SK-N-SH (cell line): ENCODE measurements around the gene C10orf90. TPM values are rescaled to one million over a fixed set of nuclear protein-coding genes. Genes with fewer than 3 reads are reported as not detected.

Source experiments
- CTCF ChIA-PET: fragments of 300-600, 350-600 bp; formaldehyde crosslinking; extraction: SDS; loops from one replicate; lab custom pipeline; 2021; lab: Yijun Ruan, JAX
- POLR2A ChIA-PET: fragments of 350-600 bp; sonication (Branson Sonifier 250); formaldehyde crosslinking; extraction: SDS; loops from one replicate; lab custom pipeline; 2020; ENCODE audit warnings: antibody characterized with exemption, inconsistent platforms; lab: Yijun Ruan, JAX
- DNase-seq: peaks from one replicate; pipeline ENCODE4 v3.0.0; 2012
- H2AFZ ChIP-seq: fragments of 200-600 bp; sonication (generic); 2 replicates; pipeline ENCODE4 v1.8.1; 2016; ENCODE audit warnings: antibody characterized with exemption, mild to moderate bottlenecking, low read depth
- H3F3A ChIP-seq: fragments of 200-600 bp; sonication (generic); replicated peaks from 2 replicates; pipeline ENCODE3; 2016; ENCODE audit warnings: antibody characterized with exemption, mild to moderate bottlenecking; ENCODE audit not compliant: insufficient read depth
- H3K27ac ChIP-seq, 2 experiments: fragments of 200-500 bp in 1 of 2; fragments of 200-600 bp in 1 of 2; sonication (Bioruptor generic) in 1 of 2; sonication (generic), shearing (Covaris generic) in 1 of 2; 2 replicates each; pipeline versions ENCODE4 v1.5.1 to v1.6.1; 2014 to 2016; ENCODE audit warnings: low read depth in 2 of 2, inconsistent platforms in 1 of 2, low read length in 1 of 2, mild to moderate bottlenecking in 1 of 2, mixed read lengths in 1 of 2
- H3K27me3 ChIP-seq: fragments of 200-600 bp; sonication (generic), shearing (Covaris generic); 2 replicates; pipeline ENCODE4 v1.6.1; 2016; ENCODE audit warnings: mixed run types; ENCODE audit not compliant: insufficient read depth
- H3K36me3 ChIP-seq, 2 experiments: fragments of 200-500 bp in 1 of 2; fragments of 200-600 bp in 1 of 2; sonication (Bioruptor generic) in 1 of 2; sonication (generic) in 1 of 2; replicated peaks in 1 of 2; 2 replicates each; pipeline versions ENCODE3 to v1.5.1; 2014 to 2016; ENCODE audit warnings: low read length in 1 of 2, mild to moderate bottlenecking in 1 of 2; ENCODE audit not compliant: insufficient read depth in 2 of 2, control insufficient read depth in 1 of 2
- H3K4me1 ChIP-seq, 2 experiments: fragments of 200-500 bp in 1 of 2; fragments of 200-600 bp in 1 of 2; sonication (Bioruptor generic) in 1 of 2; sonication (generic), shearing (Covaris generic) in 1 of 2; 2 replicates each; pipeline versions ENCODE4 v1.5.1 to v1.6.1; 2014 to 2016; ENCODE audit warnings: low read depth in 1 of 2, low read length in 1 of 2, mixed run types in 1 of 2; ENCODE audit not compliant: insufficient read depth in 2 of 2, control insufficient read depth in 1 of 2
- H3K4me2 ChIP-seq: fragments of 200-600 bp; sonication (generic), shearing (Covaris generic); 2 replicates; pipeline ENCODE4 v1.6.1; 2017; ENCODE audit warnings: mixed run types
- H3K4me3 ChIP-seq, 2 experiments: fragments of 200-500 bp in 1 of 2; fragments of 200-600 bp in 1 of 2; sonication (Bioruptor generic) in 1 of 2; sonication (generic), shearing (Covaris generic) in 1 of 2; 2 replicates each; pipeline versions ENCODE4 v1.5.1 to v1.8.1; 2014 to 2016; ENCODE audit warnings: low read depth in 2 of 2, inconsistent platforms in 1 of 2, low read length in 1 of 2, mild to moderate bottlenecking in 1 of 2, mixed read lengths in 1 of 2, moderate library complexity in 1 of 2
- H3K79me2 ChIP-seq: fragments of 200-600 bp; sonication (generic); 2 replicates; pipeline ENCODE4 v1.8.1; 2017; ENCODE audit warnings: mild to moderate bottlenecking; ENCODE audit not compliant: insufficient read depth
- H3K9ac ChIP-seq: fragments of 200-600 bp; sonication (generic); 2 replicates; pipeline ENCODE4 v1.6.1; 2017; ENCODE audit warnings: mixed run types
- H3K9me2 ChIP-seq: fragments of 200-600 bp; sonication (generic); 2 replicates; pipeline ENCODE4 v1.6.1; 2017; ENCODE audit warnings: mixed run types
- H3K9me3 ChIP-seq: fragments of 200-600 bp; sonication (generic); 2 replicates; pipeline ENCODE4 v1.6.1; 2017; ENCODE audit warnings: mixed run types, mild to moderate bottlenecking, moderate library complexity
- H4K20me1 ChIP-seq: fragments of 200-600 bp; sonication (generic); 2 replicates; pipeline ENCODE4 v1.6.1; 2017; ENCODE audit warnings: mild to moderate bottlenecking, mixed run types; ENCODE audit not compliant: insufficient read depth
- CHD2 ChIP-seq: fragments of 150-350 bp; IDR thresholded peaks from 2 replicates; pipeline ENCODE4 v1.6.1; 2018; ENCODE audit warnings: low read length; ENCODE audit not compliant: partially characterized antibody
- EZH2phosphoT487 ChIP-seq: fragments of 200-600 bp; sonication (generic); IDR thresholded peaks from 2 replicates; pipeline ENCODE4 v1.6.1; 2017; ENCODE audit warnings: low read depth, mixed run types, mild to moderate bottlenecking, antibody characterized with exemption, moderate library complexity, borderline replicate concordance
- FOXJ3 ChIP-seq: sonication (generic); formaldehyde crosslinking; IDR thresholded peaks from 2 replicates; pipeline ENCODE4 v1.5.1; 2020; ENCODE audit warnings: mild to moderate bottlenecking, missing genetic modification reagents
- FOXM1 ChIP-seq: IDR thresholded peaks from 2 replicates; pipeline ENCODE4 v1.4.0; 2012; ENCODE audit warnings: low read depth, mild to moderate bottlenecking
- GABPA ChIP-seq: IDR thresholded peaks from 2 replicates; pipeline ENCODE4 v1.4.0; 2012; ENCODE audit warnings: low read depth, mild to moderate bottlenecking
- GATA2 ChIP-seq: sonication (generic); formaldehyde crosslinking; IDR thresholded peaks from 2 replicates; pipeline ENCODE4 v1.5.0; 2020; ENCODE audit warnings: mild to moderate bottlenecking, missing genetic modification reagents
- MEF2A ChIP-seq: IDR thresholded peaks from 2 replicates; pipeline ENCODE4 v1.4.0; 2012; ENCODE audit warnings: low read depth, borderline replicate concordance
- MXI1 ChIP-seq: IDR thresholded peaks from 2 replicates; pipeline ENCODE4 v1.6.1; 2012; ENCODE audit warnings: mild to moderate bottlenecking, low read depth, low read length, improper control_type of control experiment
- NFIC ChIP-seq: IDR thresholded peaks from 2 replicates; pipeline ENCODE4 v1.4.0; 2012; ENCODE audit warnings: borderline replicate concordance
- POLR2AphosphoS5 ChIP-seq: IDR thresholded peaks from 2 replicates; pipeline ENCODE4 v1.6.1; 2012; ENCODE audit warnings: low read depth, low read length
- RAD21 ChIP-seq: IDR thresholded peaks from 2 replicates; pipeline ENCODE4 v1.6.1; 2012; ENCODE audit warnings: mild to moderate bottlenecking, low read length
- RXRA ChIP-seq: IDR thresholded peaks from 2 replicates; pipeline ENCODE4 v1.4.0; 2012; ENCODE audit warnings: low read depth, mild to moderate bottlenecking, borderline replicate concordance
- SIN3A ChIP-seq: IDR thresholded peaks from 2 replicates; pipeline ENCODE4 v1.6.1; 2012; ENCODE audit warnings: low read depth, mild to moderate bottlenecking, low read length, moderate library complexity, borderline replicate concordance
- SMC3 ChIP-seq: IDR thresholded peaks from 2 replicates; pipeline ENCODE4 v1.6.1; 2012; ENCODE audit warnings: low read depth, low read length, improper control_type of control experiment
- TAF1 ChIP-seq: IDR thresholded peaks from 2 replicates; pipeline ENCODE4 v1.6.1; 2012; ENCODE audit warnings: low read depth, mild to moderate bottlenecking, low read length, moderate library complexity, borderline replicate concordance
- TCF12 ChIP-seq: IDR thresholded peaks from 2 replicates; pipeline ENCODE4 v1.4.0; 2012
- YY1 ChIP-seq: IDR thresholded peaks from 2 replicates; pipeline ENCODE4 v1.4.0; 2012; ENCODE audit warnings: low read depth, mild to moderate bottlenecking
- WGBS: methylation state at CpG from one replicate; pipeline ENCODE4 v1.1.6; 2017; ENCODE audit warnings: low lambda C conversion rate; 5-methylcytosine and 5-hydroxymethylcytosine counted together
- polyA plus RNA-seq, 3 experiments: library from polyadenylated mRNA; depleted of rRNA; stranded (reverse); fragments of >200 nt; gene quantifications; 2 replicates each; pipeline ENCODE4 v1.2.3, GENCODE V29; 2012
- TF ChIP-seq, protein P1 (sequence below): IDR thresholded peaks from 2 replicates; pipeline ENCODE4 v1.4.0; 2012; ENCODE audit warnings: low read depth, borderline replicate concordance
- TF ChIP-seq, protein P2 (sequence below): IDR thresholded peaks from 2 replicates; pipeline ENCODE4; 2012
- TF ChIP-seq, protein P3 (sequence below): IDR thresholded peaks from 2 replicates; pipeline ENCODE4 v1.4.0; 2012; ENCODE audit warnings: low read depth

The C10orf90 gene
- polyA plus RNA-seq, 1 of the 3 experiments (the other 2 are of a cell fraction): 0.21 TPM

DNA sequence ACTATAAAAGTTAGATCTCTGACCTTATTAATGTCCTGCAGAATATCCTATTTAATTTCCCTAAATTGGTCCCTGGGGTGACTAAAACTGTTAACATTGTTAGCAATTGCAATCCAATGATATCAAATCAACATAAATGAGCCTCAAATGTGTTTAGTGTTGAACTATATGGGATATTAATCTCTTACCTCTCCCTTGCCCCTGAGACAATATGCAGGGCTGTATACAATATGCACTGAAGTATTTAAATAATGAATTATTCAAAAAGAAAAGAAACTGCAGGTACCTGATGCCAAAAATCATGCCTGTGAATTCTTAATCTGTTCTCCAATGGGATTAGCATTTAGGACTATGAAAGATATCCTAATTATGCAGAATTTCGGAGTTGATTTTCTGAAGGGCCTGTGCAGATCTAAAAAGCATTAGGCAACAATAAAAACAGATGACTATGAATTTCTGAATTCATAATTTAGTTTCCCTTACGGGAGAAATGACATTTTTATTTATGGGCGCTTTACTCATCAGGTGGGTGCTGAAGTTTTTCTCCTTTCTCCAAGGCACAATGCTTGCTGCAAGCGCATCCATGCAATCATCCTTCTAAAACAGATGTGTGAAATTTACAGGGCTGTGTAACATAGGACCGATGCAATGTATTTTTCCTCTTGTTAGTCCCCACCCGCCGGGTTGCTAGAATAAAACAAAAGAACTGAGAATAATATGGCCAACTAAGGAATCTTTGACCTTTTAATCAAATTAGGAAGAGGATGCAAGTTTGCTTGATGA is 5.4 kb upstream of the C10orf90 start:
- ChIA-PET POLR2A (no interaction called here), CTCF (no interaction called here)
- Histone ChIP-seq H3K4me1 (no peaks in the 10 kb centered on the region), H3K4me3 (no peak overlapping the region), H3F3A (no peaks in the 10 kb centered on the region), H2AFZ (no peak overlapping the region), H3K79me2 (no peaks in the 10 kb centered on the region), H3K9ac (no peak overlapping the region), H3K9me2 (no peaks in the 10 kb centered on the region), H3K9me3 (no peaks in the 10 kb centered on the region), H4K20me1 (no peaks in the 10 kb centered on the region), H3K4me2 (no peak overlapping the region), H3K27ac (no peak overlapping the region), H3K27me3 (no peaks in the 10 kb centered on the region), H3K36me3 (no peaks in the 10 kb centered on the region)
- no peak for DNase-seq
- WGBS: 51% methylated on average over 7 of the region's 7 CpGs
- TF ChIP-seq TCF12 (no peak), GABPA (no peak), EZH2phosphoT487 (no peak), SIN3A (no peak), POLR2AphosphoS5 (no peak), CHD2 (no peak), RAD21 (no peak), FOXJ3 (no peak), MXI1 (no peak), NFIC (no peak)
- TF ChIP-seq, protein P1, sequence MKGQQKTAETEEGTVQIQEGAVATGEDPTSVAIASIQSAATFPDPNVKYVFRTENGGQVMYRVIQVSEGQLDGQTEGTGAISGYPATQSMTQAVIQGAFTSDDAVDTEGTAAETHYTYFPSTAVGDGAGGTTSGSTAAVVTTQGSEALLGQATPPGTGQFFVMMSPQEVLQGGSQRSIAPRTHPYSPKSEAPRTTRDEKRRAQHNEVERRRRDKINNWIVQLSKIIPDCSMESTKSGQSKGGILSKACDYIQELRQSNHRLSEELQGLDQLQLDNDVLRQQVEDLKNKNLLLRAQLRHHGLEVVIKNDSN: no peak
- TF ChIP-seq, protein P2, sequence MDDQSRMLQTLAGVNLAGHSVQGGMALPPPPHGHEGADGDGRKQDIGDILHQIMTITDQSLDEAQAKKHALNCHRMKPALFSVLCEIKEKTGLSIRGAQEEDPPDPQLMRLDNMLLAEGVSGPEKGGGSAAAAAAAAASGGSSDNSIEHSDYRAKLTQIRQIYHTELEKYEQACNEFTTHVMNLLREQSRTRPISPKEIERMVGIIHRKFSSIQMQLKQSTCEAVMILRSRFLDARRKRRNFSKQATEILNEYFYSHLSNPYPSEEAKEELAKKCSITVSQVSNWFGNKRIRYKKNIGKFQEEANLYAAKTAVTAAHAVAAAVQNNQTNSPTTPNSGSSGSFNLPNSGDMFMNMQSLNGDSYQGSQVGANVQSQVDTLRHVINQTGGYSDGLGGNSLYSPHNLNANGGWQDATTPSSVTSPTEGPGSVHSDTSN: no peak

DNA sequence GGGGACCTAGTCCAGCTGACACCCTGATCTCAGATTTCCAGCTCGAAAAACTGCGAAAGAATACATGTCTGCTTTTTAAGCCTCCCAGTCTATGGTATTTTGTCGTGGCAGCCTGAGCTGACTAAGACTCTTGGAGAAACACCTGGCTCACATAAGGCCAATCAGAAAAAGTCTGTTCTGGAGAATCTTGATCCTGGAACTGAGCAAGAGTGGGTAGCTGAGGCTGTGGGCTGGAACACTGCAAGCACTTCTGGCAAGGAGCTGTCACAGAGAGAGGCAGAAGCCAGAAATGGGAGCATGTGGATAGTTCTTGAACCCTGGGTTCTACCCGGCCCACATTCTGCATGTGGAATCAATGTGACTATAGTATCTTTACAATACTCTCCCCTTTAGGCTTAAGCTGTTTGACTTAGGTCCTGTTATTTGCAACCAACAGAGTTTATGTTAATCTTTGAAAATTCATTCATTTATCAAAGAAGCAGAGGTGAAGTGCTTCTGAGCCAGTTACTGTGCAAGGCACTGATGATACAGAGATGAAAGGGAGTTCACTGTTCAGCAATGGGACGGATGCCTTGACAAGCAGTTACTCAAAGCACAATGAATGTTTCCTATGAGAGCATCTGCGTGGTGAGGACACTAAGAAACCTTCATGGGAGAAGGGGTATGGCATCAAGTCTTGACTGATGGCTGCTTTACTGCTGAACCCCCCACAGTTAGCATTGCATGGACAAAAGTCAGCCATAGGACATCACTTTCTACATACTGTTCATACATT is 4.4 kb upstream of the C10orf90 start:
- ChIA-PET POLR2A (no interaction called here), CTCF (interaction anchor here (0.8 kb wide), 1 partner anchor 16 kb away, joined by 3 read pairs; no protein-coding TSS in a partner anchor)
- Histone ChIP-seq H3K9me3 (no peaks in the 10 kb centered on the region), H3K4me1 (no peaks in the 10 kb centered on the region), H3F3A (no peaks in the 10 kb centered on the region), H3K4me2 (no peak overlapping the region), H3K36me3 (no peaks in the 10 kb centered on the region), H3K9me2 (no peaks in the 10 kb centered on the region), H3K27ac (no peak overlapping the region), H4K20me1 (no peaks in the 10 kb centered on the region), H2AFZ (no peak overlapping the region), H3K79me2 (no peaks in the 10 kb centered on the region), H3K9ac (no peak overlapping the region), H3K4me3 (no peak overlapping the region), H3K27me3 (no peaks in the 10 kb centered on the region)
- 17% methylated on average over 6 of the region's 6 CpGs for WGBS
- no peak for DNase-seq
- TF ChIP-seq TCF12 (no peak), RXRA (no peak), CHD2 (no peak), SMC3 (no peak), FOXM1 (no peak), NFIC (no peak), MEF2A (no peak), POLR2AphosphoS5 (no peak), YY1 (no peak), RAD21 (no peak), TAF1 (no peak), GATA2 (CRISPR knock-in tag) (no peak), FOXJ3 (no peak)
- TF ChIP-seq, protein P1: no peak
- TF ChIP-seq, protein P3, sequence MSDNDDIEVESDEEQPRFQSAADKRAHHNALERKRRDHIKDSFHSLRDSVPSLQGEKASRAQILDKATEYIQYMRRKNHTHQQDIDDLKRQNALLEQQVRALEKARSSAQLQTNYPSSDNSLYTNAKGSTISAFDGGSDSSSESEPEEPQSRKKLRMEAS: no peak
- TF ChIP-seq, protein P2: no peak
